AG04449 (cell line): ENCODE data around the gene MYO18B.

Source experiments
- CTCF ChIA-PET: fragments of 350-600 bp; formaldehyde crosslinking; extraction: SDS; loops from one replicate; lab custom pipeline; 2021; ENCODE audit warnings: antibody characterized with exemption; lab: Yijun Ruan, JAX
- POLR2A ChIA-PET: fragments of 400-600, 350-600 bp; formaldehyde crosslinking; extraction: SDS; loops from one replicate; lab custom pipeline; 2020; ENCODE audit warnings: antibody characterized with exemption, inconsistent platforms; lab: Yijun Ruan, JAX
- DNase-seq: peaks from one replicate; pipeline ENCODE4 v3.0.0-alpha.2; 2010; ENCODE audit warnings: low read depth, low spot score
- H3K4me3 ChIP-seq: 2 replicates; pipeline ENCODE4 v1.5.1; 2011; ENCODE audit warnings: low read depth, mild to moderate bottlenecking, control low read depth, low read length
- TF ChIP-seq, protein P1 (sequence below): IDR thresholded peaks from one replicate; pipeline ENCODE4 v1.5.1; 2011; ENCODE audit warnings: mild to moderate bottlenecking, moderate library complexity, low read length, control low read depth, inconsistent platforms; ENCODE audit not compliant: insufficient read depth; ENCODE audit errors: missing control alignments

MYO18B gene

GRCh38 chr22:26035523-26035922 is 293.5 kb downstream of the MYO18B start:
- CTCF ChIA-PET, result no interaction called here
- DNase-seq, result no peak
- TF ChIP-seq, protein P1, sequence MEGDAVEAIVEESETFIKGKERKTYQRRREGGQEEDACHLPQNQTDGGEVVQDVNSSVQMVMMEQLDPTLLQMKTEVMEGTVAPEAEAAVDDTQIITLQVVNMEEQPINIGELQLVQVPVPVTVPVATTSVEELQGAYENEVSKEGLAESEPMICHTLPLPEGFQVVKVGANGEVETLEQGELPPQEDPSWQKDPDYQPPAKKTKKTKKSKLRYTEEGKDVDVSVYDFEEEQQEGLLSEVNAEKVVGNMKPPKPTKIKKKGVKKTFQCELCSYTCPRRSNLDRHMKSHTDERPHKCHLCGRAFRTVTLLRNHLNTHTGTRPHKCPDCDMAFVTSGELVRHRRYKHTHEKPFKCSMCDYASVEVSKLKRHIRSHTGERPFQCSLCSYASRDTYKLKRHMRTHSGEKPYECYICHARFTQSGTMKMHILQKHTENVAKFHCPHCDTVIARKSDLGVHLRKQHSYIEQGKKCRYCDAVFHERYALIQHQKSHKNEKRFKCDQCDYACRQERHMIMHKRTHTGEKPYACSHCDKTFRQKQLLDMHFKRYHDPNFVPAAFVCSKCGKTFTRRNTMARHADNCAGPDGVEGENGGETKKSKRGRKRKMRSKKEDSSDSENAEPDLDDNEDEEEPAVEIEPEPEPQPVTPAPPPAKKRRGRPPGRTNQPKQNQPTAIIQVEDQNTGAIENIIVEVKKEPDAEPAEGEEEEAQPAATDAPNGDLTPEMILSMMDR, result no peak
- POLR2A ChIA-PET, result no interaction called here
- no peak overlapping the region for H3K4me3 ChIP-seq

- no peak overlapping the region for H3K4me3 ChIP-seq
- ChIA-PET POLR2A (no interaction called here), CTCF (no interaction called here)
- no peak for DNase-seq
- TF ChIP-seq, protein P1, result no peak
These were observed 296.4 kb downstream of the MYO18B start for GRCh38 chr22:26038365-26038764.

DNA sequence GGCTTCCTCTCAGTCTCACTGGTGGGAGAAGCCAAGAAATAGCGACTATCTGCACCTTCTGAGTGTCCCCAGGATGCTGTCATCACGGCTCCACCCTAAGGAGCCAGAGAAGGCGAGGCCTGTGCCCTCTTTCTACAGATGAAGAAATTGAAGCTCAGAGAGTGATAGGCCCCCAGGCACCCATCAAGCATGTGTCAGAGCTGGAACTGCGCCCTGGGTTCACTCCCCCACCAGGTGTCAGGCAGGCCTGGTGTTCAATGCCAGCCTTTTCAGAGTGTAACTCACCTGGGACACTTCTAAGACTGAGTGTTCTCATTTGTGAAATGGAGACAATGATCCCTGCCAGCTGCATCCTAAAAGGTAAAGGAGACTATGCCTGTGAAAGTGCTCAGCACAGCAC is 299.9 kb downstream of the MYO18B start:
- TF ChIP-seq, protein P1, result no peak
- no peak for DNase-seq
- H3K4me3 ChIP-seq, result no peak overlapping the region
- ChIA-PET CTCF (no interaction called here), POLR2A (no interaction called here)

GRCh38 chr22:26043031-26043430 is 301.0 kb downstream of the MYO18B start:
- TF ChIP-seq, protein P1, result no peak
- H3K4me3 ChIP-seq, result no peak overlapping the region
- DNase-seq, result no peak
- POLR2A ChIA-PET, result no interaction called here
- CTCF ChIA-PET, result no interaction called here

DNA sequence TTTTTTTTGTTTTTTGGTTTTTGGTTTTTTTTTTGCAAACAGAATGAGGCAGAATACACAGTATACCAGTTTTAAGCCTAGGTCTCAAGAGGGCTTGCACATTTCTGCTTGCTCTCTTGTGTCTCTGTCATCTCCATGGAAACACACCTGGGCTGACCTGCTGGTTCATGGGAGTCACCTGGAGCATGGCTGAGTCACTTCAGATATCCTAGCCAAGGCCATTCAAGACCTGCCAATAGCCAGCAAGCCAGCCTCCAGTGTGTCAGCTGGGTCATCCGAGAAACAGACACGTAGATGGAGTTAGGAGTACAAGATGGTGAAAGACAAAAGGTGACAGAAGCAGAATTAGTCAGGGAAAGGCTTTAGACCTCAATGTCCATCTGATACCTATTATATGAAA is 303.1 kb downstream of the MYO18B start:
- no peak overlapping the region for H3K4me3 ChIP-seq
- DNase-seq, result no peak
- POLR2A ChIA-PET, result no interaction called here
- TF ChIP-seq, protein P1, result no peak
- CTCF ChIA-PET, result no interaction called here

GRCh38 chr22:26045860-26046259 is 303.9 kb downstream of the MYO18B start:
- no peak overlapping the region for H3K4me3 ChIP-seq
- TF ChIP-seq, protein P1, result no peak
- ChIA-PET CTCF (no interaction called here), POLR2A (no interaction called here)
- no peak for DNase-seq

- TF ChIP-seq, protein P1, result no peak
- POLR2A ChIA-PET, result no interaction called here
- H3K4me3 ChIP-seq, result no peak overlapping the region
- DNase-seq, result no peak
- CTCF ChIA-PET, result no interaction called here
These were observed 305.5 kb downstream of the MYO18B start for GRCh38 chr22:26047516-26047915.
